ENCODE data around the gene TCF3.

Gene TCF3

DNA sequence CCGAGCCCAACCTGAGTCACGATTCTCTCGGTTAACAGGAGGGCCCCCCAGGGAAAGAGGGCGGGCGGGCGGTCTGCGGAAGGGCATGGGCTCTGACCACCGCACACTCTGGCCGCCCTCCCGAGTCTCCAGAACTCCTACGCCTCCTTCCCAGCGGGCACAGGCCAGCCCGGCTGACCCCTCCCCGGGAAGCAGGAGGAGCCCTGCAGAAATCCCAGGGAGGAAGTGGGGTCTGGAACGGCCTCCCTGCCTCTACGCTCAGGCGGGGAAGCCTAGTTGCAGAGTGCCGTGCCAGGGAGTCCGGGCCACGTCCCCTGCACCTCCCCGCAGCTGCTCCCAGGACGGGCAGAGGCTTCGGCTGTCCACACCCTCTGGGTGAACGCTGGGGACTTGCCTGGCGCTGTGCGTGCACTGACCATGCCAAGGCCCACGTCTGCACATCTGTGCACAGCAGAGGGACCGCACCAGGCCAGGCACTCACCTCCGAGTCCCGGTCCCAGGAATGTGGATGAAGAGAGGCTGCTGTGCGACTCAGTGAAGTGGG lies 20.8 kb downstream of the TCF3 start:
- DNase-seq (ENCODE audit: low read depth in 4 of 4, low spot score in 1 of 4), result no peak

DNA sequence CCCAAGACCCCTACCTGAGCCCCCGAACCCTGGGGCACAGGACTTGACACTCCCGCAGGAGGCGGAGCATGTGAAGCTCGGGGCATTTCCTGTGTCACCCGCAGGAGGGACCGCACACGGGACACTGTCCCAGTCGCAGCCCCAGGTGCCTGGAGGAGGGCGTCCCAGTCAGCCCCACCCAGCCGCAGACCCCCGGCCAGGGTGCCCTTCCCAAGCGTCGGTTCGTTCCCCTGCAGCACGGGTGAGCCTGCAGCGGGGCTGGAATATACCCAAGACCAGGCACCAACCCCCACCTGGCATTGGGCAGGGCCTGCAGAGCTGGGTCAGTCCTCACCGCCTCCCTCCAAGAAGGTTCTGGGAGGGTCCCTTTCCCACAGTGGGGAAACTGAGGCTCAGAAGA lies 21.6 kb downstream of the TCF3 start:
- DNase-seq (ENCODE audit: low read depth in 4 of 4, low spot score in 1 of 4), result no peak

DNA sequence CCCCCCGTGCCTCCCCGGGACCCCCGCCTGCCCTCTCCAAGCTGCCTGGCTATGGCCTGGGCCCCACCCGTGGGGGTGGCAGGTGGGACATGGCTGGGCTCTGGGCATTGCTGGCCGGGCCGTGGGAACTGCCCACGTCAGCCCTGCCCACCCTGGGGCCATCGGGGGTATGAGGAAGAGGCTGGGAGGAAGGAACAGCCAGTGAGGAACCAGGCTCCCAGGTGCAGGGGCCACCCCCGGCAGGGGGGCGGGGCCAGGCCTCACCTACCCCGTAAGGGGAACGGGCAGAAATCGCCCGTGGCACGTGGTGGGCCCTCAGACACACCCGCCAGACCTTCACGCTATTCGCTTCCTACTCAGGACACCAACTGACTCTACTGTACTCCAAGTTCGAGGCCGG lies 22.4 kb downstream of the TCF3 start:
- no peak for DNase-seq (ENCODE audit: low read depth in 4 of 4, low spot score in 1 of 4)

DNA sequence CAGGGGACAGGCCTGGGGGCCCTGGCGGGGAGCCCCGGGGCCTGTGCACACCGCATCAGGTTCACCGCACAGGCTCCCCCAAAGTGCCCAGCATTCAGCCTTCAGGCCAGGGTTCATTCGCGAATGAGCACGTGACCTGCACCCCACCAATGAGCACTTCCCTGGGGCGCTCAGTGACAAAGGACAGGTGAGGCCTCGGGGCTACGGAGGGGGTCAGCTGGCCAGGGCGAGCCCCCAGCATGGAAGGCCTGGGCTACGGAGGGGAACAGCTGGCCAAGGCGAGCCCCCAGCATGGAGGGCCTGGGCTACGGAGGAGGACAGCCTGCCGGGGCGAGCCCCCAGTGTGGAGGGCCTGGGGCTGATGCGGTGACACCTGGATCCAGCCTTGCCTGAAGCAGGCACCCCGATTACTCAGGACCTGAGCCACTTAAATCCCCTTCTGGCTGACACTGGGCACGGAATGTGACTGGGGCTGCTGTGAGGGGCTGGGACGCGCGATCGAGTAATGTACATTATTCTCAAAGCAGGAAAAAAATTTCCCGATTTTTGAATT lies 23.1 kb downstream of the TCF3 start:
- DNase-seq (ENCODE audit: low read depth in 4 of 4, low spot score in 1 of 4), result no peak

DNA sequence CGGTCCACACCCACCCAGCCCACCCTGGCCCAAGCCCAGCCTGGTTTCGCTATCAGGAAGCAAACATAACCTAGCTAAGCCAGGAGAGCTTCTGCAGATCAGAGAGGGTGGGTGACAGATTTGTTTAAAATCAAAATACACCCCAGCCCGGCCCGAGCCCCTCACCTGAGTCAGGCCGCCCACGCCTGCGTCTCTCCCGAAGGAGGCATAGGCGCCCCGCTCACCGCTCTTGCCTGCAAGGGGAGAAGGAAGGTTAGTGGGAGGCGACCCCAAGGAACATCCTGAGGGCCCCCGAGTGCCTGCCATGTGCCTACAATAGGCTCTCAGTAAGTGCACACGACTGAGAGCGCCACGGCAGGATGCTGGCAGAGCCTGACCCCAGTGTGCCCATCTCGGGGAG lies 25.2 kb downstream of the TCF3 start:
- no peak for DNase-seq (ENCODE audit: low read depth in 4 of 4, low spot score in 1 of 4)

DNA sequence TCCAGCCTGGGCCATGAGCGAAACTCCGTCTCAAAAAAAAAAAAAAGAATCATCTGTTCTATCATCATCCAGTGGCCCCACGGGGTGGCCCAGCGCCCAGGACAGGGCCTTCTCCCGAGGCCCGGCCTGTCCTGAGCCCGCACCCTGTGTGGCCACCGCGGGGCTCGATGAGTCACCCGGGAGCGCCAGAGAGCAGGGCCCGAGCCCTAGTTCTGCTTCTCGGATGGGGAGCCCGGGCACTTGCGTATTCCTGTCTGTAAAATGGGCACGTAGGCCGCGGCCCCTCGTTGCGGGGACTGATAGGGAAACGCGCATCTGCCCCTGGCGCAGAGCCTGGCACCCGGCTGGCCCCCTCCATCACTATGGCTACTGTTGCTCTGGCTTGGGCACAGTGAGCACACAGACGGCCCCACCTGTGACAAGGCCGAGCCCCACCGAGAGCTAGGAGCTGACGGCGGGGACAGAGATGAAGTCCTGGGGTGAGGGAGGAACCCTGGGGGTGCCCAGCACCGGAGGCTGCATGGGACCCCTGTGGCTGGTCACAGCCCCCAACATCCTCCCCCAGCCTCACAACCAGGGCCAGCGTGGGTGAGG lies 25.9 kb downstream of the TCF3 start:
- no peak for DNase-seq (ENCODE audit: low read depth in 4 of 4, low spot score in 1 of 4)

DNA sequence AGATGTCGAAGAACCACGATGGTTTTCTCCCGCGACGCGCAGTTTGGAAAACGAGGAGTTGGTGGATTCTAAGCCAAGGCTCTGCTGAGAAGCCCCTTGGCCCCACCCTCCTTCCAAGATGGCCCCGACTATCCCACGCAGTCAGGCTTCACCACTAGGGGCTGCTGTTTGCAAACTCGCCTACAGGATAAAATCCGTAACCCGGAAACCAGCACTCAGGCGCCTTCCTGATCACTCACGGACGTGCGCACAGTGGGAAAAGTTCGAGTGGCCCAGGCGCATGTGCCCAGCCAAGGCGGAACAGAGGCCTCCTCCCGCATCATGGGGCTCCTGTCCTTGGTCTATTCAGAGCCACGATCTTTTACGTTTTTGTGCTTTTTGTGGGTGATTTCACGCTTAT lies 28.0 kb downstream of the TCF3 start:
- peak in 2 of 4 experiments; percentile 30 to 36 for DNase-seq (ENCODE audit: low read depth in 4 of 4, low spot score in 1 of 4)

DNA sequence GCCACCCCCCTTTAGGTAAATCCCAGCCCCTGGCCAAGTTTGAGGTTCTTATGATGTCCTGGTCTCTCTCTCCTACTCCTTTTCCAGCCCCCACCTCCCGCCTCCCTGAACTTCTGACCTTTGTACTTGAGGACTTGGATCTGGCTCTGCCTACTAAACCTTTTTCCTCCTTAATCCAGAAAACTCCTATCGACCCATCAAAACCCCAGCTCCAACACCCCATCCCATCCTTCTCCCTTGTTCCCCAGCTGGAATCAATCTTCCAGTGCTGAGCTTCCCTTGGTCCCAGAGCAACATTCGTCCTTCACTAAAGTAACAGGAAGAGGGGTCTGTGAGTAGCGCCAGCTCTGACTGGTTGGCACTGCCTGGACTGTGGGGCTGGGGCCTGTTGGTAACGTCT lies 29.9 kb downstream of the TCF3 start:
- DNase-seq (ENCODE audit: low read depth in 4 of 4, low spot score in 1 of 4), result no peak

DNA sequence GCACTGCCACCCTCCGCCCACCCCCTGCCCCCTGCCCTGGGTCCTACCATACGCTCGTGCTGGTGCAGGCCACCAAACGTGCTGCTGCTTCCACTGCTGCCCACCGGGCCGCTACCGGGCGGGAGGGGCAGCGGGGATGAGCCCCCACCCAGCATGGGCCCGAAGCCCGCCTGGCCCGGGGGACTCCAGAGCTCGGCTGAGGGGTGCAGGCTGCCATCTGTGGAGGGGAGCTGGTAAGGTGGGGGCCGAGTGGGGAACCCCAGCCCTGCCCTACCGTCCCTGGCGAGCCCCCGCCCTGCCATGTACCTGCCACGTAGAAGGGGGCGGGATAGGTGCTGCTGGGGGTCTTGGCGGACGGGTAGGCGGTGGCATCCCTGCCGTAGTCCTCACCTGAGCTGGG lies 30.4 kb downstream of the TCF3 start:
- no peak for DNase-seq (ENCODE audit: low read depth in 4 of 4, low spot score in 1 of 4)

DNA sequence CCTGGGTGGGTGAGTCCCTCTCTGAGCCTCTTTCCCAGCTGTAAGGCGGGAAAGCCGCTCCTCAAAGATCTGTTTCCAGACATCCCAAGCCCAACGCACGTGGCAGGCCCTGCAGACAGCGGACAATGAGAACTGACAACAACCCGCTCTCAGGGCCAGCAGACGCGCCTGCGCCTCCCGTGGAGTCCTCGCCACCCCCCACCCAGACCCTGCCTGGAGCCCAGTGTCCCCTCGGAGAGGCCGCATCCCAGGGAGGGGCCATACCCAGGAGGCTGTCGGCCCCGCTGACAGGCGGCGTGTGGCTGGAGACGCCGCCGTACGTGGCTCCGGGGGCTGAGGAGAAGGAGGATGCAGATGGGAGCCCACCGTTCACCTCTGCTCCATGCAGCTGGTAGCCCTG lies 30.8 kb downstream of the TCF3 start:
- no peak for DNase-seq (ENCODE audit: low read depth in 4 of 4, low spot score in 1 of 4)

DNA sequence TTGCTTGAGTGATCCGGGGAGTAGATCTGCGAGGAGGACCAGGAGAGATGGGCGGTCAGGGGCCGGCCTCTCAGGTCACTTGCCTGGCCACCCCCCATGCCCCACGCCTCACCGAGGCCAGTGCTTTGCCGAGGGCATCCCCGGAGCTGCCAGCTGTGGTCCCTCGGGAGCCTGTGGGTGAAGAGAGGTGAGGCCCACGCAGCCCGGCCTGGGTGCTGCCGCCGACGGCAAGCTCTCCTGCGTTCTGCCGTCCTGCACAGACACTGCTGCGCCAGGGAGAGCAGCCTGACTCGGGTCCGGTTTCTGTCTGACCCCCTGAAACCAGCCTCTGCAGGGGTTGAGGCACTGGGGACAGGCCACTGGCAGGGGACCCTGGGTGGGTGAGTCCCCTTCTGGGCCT lies 31.4 kb downstream of the TCF3 start:
- DNase-seq (ENCODE audit: low read depth in 4 of 4, low spot score in 1 of 4), result no peak

DNA sequence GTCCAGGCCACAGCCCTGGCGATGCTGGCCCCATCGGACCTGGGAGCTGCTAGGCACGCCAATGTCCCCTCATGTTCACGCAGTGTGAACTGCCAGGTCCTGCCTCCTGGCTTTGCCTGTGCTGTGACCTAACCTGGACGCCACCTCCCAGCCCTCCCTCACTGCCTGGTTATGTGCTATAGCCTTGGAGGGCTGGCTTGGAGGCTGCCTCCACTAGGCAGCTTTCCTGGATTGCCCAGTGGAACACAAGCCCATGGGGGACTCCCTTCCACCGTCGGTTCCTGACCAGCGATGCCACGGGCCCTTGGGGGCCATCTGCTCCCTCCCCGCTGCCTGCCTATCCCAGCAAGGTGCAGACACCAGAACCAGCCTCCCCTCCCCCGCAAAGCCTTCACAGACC lies 31.9 kb downstream of the TCF3 start:
- DNase-seq (ENCODE audit: low read depth in 4 of 4, low spot score in 1 of 4), result no peak

DNA sequence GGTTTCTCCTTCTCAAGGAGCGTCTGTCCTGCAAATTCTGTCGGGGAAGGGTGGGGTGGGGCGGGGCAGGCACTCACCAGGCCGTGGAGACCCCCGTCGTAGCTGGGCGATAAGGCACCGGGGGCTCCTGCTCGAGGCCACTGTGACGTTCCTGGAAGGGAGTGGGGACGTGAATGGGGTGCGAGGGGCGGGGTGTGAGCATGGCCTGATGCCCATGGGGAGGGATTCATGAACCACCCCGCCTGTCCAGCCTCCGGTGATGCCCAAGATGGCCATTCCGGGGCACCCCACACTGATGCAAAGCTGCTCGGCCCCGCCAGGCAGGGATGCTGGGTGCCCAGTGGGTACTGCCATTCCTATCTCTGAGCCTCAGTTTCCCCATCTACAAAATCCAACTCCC lies 32.7 kb downstream of the TCF3 start:
- no peak for DNase-seq (ENCODE audit: low read depth in 4 of 4, low spot score in 1 of 4)

DNA sequence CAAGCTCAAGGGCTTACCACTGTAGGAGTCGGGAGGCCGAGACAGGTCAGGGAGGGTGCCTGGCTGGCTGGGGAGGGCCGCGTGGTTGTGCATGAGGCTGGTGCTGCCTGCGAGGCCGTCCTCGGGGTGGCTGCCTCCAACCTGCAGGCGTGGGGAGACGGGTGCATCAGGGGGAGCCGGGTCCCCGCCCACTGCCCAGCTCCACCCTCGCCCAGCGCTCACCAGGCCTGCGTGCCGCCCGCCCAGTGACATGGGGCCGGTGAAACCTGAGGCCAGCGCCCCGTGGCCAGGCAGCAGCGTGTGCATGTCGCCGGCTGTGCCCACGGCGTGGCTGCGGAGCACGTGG lies 33.3 kb downstream of the TCF3 start:
- no peak for DNase-seq (ENCODE audit: low read depth in 4 of 4, low spot score in 1 of 4)

DNA sequence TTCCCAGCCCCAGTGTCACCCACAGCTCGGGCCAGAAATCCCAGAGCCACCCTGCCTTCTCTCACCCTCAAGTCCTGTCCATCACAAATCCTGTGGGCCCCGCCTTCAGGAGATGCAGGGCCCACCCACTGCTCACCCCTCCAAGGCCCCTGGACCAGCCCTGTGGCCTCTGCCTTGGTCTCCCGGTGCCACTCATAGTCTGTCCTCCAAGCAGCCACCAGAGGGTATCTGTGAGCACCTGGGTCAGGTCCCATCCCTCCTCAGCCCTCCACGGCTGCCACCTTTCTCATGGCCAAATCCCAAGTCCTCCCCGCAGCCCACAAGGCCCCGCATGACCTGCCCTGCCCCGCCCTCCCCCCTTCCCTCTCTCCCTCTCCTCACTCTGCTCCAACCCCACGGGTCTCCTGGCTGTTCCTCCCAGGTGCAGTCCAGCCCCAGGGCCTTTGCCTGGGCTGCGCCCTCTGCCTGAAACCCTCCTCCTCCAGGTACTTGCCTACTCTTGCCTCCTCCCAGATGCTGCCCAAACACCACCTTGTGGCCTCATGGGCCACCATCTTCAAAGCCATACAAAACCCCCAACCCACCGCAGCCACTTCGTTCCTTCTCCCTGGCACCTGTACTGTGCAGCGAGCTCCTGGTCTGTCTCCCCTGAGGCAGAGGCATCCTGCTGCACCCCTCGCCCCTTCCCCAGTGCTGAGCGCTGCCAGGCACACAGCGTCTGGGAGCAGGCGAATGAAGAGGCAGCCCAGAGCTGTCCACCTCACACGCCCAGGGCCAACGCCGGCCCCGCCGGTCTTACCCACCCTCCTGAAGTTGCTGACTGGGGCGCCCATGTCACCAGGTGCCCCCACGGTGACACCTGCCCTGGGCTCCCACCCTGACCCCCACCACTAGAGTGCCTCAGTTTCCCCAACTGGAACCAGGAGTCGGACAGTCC lies 34.0 kb downstream of the TCF3 start:
- no peak for DNase-seq (ENCODE audit: low read depth in 4 of 4, low spot score in 1 of 4)

DNA sequence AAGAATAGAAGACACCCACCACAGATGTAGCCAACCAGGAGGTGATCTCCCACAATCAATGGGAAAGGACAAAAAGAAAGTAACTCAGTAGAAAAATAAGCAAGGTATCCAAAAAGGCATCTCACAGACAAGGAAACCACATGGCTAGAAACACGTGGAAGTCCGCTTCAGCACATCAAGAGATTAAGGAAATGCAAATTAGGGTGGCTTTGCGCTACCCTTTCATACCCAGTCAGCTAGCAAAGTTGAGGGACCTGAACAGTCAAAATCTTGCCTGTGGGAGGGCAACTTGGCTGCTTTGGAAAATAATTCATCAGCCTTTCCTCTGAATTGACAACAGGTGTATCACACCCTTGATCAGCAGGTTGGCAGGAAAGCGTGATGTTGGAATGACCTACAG lies 35.5 kb downstream of the TCF3 start:
- DNase-seq (ENCODE audit: low read depth in 4 of 4, low spot score in 1 of 4), result no peak

DNA sequence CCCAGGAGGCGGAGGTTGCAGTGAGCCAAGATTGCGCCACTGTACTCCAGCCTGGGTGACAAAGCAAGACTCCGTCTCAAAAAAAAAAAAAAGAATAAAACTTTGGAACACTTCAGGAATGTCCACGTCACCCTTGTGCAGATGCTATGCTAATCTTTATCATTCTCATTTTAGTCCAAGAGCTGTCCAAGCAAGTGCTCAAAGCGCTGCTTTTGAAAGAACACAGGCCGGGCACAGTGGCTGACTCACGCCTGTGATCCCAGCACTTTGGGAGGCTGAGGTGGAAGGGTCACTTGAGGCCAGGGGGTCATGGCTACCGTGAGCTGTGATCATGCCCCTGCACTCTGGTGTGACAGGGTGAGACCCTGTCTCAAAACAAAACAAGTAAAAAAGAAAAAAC lies 36.0 kb downstream of the TCF3 start:
- no peak for DNase-seq (ENCODE audit: low read depth in 4 of 4, low spot score in 1 of 4)

DNA sequence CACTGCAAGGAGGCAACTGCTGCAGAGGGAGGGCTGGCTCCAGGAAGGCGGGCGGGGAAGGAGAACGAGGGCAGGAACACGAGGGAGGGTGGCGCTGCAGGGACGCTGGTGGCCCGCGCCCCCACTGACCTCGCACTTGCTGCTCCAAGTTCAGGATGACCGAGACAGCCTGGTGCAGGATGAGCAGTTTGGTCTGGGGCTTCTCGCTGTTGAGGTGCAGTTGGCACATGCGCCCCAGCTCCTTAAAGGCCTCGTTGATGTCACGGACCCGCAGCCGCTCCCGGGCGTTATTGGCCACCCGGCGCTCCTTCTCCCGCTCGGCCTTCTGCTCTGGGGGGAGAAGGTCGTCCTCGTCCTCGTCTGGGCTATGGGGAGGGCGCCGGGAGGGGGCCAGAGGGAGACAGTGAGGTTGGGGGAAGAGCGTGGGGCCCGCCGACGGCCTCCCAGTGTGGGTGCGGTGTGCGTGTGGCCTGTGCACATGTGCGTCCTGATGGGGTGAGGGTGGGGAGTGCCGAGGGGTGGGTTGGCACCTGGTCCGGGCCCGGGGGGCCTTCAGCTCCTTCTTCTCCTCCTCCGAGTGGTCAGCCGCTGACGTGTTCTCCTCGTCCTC lies 37.2 kb downstream of the TCF3 start:
- DNase-seq (ENCODE audit: low read depth in 4 of 4, low spot score in 1 of 4), result no peak

DNA sequence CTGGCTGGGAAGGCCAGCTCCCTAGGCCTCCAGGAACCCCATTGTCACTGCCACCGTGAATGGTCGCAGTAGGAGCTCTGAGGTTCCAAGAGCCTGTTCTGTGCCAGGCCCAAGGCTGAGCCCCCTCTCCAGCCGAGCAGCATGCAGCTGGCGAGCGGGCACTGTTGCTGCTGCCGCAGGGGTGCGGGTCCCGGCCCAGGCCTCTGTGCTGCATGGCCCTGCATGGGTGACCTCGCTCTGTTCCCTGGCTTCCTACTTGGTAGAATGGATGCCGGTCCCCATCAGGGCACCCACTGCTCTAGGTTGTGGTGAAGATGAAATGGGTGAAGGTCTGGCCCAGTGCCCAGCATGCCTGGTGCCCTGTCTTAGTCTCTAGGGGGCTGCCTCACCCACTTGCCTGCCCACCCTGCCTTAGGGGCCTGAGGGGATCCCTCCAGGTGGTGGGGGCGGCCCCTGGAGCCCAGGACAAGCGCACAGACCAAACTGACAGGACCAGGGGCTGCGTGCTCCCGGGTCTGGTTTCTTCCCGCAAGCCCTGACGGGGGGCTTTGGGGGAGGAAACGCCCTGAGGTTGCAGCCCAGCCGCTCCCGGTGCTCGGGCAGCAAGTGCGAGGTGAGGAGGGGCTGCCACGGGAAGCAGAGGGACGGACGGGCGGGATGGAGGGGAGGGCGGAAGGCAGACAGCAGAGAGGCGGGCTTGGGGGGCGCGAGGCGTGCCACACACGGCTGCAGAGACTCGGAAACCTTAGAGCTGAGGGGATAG lies 38.4 kb downstream of the TCF3 start:
- no peak for DNase-seq (ENCODE audit: low read depth in 4 of 4, low spot score in 1 of 4)

DNA sequence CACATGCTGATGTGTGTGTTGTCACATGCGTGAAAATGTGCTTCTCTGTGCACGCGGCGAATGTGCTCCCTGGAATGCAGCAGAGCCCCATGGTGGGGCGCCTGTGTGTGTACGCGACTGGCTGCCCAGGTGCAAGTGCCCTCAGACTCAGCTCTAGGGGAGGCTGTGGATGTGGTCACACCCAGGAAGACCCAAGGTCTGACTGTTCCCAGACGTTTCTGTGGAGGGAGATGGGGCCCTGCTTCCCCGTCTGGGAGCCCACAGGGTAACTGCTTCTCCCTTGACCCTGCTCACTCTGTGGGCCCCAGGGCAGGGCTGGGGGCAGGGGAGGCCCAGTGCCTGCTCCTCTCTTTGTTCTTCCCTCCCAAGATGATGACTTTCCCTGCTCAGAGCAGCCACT lies 39.3 kb downstream of the TCF3 start:
- no peak for DNase-seq (ENCODE audit: low read depth in 4 of 4, low spot score in 1 of 4)
